ENCODE results near the gene HTT. TPM values are rescaled to one million over a fixed set of nuclear protein-coding genes. Genes with fewer than 3 reads are reported as not detected.

Gene HTT
- total RNA-seq, 1 donor from 2014 or later, result 35.1 TPM

DNA sequence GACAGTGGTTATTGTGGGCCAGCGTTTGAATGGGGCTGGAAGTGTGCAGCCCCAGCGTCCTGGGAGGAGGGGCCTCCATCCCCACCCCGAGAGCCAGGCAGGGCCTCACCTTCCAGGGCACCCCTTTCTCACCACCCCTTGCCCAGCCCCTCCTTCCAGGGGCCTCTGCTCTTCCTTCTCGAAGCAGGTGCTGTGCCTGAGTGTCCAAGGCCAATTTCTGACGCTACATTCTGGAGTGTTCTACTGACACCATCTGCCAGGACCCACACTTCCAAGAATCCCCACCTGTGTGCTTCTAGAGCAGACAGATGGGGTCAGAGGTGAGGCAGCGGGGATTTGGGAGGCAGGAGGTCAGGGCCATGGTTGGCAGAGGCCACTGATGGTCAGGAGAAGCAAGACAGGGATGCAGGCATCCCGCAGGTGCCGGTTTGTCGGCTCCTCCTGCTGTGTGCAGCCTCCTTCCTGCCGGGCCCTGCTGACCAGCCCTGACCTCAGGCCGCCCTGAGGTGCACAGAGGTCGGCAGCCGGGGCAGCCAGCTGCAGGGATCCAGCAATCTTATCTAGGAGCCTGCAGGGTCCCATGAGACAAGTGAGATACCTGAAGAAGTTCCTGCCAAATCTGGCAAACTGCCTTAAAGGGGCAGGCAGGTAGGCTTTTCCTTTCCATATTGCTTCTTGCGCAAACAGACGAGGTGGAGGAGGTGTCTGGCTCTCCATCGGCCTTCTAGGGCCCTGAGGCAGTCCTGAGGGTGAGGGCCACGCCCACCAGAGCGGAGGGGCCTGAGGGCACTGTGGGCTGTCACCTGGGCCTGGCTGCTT, 193.3 kb downstream of the HTT start:
- intact Hi-C loops (cut with DNase I), result no loop called here
- no peak for DNase-seq (ENCODE audit: low spot score)

DNA sequence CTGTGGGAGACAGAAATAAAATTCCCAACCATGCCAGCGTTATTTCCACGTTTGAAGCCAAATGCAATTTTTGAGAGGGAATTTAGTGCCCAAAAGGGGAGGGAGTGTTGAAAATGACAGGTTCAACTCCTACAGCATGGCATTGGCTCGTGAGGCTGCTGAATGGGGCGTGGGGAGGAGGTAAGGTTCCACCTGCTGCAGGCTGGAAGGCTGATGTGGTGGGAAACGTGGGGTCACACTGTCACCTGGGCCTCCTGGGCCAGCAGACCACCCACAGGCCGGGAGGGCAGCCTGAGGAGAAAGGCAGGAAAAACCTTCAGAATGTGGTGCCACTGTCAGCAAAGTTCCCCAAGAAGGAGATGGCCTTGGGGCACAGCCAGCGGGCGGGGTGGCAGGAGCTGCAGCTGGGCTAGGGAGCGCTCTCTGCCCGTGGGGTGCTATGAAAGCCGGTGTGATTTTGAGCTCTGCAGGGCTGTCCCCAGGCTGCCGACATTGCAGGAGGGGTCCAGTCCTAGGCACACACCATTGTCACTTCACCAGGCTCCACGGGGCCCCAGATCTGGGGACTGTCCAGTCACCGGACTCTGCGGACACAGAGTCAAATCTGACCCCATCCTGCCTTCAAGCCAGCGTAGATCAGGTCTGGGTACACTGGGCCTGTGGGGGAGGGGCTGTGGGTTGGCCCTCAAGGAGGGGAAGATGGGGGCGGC, 194.1 kb downstream of the HTT start:
- intact Hi-C loops (cut with DNase I), result no loop called here
- DNase-seq (ENCODE audit: low spot score), result no peak

DNA sequence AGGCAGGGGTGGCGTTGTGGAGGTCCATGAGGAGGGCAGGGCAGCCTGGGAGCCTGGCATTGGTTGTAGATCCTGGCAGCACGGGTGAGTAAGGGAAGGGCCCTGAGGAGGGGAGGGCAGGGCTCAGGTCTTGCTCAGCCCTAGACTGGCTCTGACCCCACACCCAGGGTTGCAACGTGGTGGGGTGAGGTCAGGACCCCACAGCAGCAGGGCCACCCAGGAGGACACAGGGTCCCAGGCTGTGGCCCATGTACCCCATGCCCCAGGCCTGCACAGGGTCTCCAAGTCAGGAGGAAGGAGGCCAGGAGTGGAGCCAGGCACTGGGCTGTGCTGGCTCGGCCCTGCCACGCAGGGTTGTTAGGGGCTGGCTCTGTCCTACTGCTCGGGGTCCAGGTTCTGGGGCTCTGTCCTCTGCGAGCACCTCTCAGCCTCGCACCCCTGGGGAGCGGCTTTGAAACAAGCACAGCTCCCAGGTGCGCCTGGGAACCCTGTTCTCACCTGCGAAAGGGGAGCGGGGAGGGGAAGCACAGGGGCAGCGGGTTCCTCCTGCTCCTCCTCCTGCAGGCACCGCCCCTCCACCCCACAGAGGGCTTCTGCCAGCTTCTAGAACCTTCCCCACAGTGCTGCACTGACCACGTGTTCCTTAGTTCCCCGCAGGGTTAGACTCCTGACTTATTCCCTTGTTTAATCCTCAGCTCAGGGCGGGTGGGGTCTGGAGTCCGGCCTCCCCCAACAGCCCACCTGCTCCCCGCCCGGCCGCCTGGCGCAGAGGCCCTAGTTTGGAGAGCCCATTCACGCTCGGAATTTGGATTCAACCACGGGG, 194.8 kb downstream of the HTT start:
- DNase-seq (ENCODE audit: low spot score), result peak; percentile 64
- intact Hi-C loops (cut with DNase I), result no loop called here

DNA sequence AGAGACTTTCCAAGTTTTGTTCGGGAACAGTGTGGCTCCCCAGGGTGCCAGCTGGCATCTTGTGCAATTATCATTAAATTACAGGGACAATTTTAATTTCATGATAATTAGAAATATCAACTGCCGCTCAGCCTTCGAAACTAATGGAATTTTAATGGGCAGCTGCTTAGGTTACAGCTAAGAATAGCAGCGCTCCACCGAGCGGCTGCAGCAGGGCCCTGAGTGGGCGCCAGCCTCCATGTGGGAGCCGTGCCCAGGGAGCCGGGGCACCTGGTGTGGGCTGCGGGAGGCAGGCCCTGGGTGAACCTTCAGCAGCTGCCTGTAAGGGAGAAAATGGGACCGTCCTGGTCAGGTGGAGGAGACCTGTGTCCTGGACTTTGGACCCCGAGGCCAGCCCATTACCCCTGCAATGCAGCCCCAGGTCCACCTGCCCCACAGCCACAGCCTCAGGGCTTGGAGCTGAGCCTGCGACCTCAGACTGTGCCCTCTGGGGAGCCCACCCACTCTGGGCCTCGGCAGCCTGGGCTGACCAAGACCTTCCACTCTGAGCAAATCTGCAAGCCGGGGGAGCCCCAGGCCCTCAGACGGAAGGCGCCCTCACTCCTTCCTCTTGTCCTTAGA, 195.6 kb downstream of the HTT start:
- intact Hi-C loops (cut with DNase I), result no loop called here
- peak; percentile 76 for DNase-seq (ENCODE audit: low spot score)

DNA sequence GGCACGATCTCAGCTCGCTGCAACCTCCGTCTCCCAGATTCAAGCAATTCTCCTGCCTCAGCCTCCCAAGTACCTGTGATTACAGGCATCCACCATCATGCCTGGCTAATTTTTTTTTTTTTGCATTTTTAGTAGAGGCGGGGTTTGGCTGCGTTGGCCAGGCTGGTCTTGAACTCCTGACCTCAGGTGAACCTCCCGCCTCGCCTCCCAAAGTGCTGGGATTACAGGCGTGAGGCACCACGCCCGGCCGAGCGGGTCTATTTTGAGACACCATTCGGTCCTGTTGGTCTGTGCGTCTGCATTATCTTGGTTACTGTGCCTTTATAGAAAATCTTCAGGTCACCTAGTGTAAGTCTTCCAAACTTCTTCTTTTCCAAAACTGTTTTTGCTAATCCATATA, 196.7 kb downstream of the HTT start:
- DNase-seq (ENCODE audit: low spot score), result no peak
- intact Hi-C loops (cut with DNase I), result no loop called here

DNA sequence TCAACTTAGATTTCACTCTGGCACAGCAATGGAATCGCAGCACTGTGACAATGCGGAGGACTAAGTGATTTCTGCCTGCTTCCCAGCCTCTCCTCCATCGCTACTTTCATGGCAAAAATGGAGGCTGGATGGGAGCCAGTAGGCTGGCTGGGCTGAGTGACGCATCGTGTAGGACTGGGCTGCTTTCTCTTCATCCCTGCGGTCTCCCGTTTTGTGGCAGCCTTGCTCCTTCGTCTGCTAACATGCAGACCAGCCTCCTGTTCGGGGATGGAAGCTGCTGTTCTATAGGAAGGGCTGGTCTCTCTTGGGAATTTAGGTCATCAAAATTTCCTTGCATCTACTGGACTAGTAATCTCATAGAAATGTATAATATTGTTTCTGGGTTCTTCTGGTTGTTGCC, 202.5 kb downstream of the HTT start:
- no peak for DNase-seq (ENCODE audit: low spot score)
- intact Hi-C loops (cut with DNase I), result no loop called here

DNA sequence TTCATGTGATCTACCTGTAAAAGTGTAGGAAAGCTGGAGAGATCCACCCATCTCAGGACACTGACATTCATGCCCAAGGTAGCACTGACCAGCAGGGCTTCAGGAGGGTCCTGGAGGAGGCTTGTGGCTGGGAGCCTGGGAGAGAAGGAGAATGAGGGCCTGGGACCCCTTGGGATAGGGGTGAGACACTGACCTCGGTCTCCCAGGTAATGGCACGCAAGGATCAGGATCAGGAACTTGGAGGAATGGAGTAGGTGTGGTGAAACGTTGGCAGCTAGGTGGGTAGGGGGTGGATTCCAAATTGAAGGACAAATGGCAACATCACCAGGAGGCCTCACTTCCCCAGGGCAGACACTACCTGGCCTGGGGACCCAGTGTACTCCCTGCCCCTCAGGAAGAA, 206.0 kb downstream of the HTT start:
- DNase-seq (ENCODE audit: low spot score), result peak; percentile 63
- intact Hi-C loops (cut with DNase I), result no loop called here

DNA sequence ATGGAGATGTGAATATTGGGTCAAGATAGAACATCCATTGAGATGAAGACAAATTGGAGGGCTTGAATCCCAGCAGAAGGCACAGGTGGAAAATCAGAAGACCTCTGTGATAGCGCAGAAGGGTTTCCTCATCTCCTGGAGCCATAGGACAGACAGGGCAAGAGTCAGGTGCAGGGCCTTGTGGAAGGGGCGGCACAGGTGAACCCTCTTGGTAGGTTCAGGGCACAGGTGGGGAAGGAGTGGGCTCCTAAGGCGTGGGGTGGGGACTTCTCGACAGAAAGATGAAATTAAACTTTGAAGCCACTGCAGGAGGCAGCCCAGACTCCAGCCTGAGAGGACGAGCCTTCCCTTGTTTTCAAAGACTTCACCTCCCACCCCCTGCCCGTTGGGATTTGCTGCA, 209.0 kb downstream of the HTT start:
- DNase-seq (ENCODE audit: low spot score), result peak; percentile 66
- intact Hi-C loops (cut with DNase I), result no loop called here

DNA sequence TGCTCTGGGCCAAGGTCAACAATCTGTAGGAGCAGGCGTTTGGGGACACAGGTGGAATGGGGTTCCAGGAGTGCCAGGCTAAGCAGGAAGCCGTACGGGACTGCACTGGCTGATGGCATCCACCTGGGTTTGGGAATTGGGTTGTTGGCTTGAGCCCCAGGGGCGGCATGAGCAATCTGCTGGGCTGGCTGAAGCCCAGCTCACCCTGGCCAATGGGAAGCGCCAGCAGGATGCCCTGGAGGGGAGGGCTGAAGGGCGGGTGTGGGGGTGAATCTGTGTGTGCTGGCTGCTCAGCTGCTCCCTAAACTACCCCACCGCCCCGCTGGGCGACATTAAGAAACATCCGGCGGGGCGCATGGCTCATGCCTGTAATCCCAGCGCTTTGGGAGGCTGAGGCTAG, 209.4 kb downstream of the HTT start:
- peak; percentile 29 for DNase-seq (ENCODE audit: low spot score)
- intact Hi-C loops (cut with DNase I), result no loop called here

DNA sequence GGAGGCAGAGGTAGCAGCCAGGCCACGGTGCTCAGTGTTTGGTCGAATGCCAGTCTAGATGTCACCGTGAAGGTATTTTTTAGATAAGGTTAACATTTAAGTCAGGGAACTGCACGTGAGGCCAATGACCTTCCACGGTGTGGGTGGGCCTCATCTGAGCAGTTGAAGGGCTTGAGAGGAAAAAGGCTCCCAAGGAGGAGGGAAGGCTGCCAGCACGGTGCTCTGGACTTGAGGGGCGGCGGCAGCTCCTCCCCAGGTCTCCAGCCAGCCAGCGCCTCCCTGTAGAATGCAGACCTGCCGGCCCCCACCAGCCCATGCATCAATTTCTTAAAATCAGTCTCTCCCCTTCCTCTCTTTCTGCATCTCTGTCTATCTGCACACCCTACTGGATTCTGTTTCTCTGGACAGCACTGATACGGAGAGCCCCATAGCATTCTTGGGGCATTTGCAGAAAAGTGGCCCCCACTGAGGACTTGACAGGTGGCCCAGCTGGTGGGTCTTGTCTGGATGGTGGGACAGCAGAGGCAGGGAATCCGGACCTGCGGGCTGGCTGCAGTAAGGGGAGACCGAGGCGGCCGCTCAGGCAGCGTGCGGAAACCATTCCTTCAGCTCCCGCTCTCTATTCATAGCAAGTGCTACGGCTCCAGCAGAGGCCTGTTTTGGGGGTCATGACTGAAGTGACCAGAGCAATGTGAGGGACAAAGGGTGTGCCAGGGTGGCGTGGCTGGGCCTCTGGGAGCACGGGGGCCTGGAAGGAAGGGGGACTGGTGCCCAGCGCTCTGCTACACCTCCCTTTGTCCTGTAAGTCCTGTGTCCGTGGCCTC, 210.5 kb downstream of the HTT start:
- DNase-seq (ENCODE audit: low spot score), result peak; percentile 53
- intact Hi-C loops (cut with DNase I), result no loop called here

DNA sequence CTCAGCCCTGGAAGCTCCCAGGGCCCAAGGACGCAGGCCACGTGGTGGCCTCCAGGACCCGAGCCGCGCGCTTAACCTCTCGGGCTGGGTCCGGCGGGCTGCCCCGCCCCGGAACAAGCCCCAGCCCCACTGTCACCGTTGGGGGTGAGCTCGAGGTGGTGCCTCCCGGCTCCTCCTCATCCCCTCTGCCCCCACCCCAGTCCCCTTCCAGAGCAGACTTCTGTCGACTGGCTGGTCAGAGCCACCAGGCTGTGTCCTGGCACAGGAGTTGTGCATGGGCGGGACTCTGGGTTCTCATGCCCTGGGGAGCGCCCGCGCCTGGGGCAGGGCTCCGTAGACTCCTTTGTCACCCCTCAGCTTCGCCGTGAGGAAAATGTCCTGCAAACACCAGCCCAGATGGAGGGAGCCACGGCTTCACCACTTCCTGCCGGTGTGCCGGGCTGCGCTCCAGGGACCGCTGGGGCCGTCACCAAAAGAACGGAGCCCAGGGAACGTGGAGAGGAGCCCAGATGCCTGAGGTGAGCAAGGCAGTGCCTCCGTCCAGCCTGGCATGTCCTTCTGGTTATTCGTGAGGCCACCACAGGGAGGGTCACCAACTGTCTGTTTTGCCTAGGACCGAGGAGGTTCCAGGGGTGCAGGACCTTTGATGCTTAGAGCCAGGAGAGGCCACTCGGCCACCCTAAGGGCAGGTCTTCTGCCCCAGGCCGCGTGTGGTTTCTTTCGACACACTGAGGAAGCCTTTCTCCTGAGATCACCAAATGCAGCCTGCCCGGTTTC, 211.3 kb downstream of the HTT start:
- intact Hi-C loops (cut with DNase I), result no loop called here
- DNase-seq (ENCODE audit: low spot score), result peak; percentile 62

DNA sequence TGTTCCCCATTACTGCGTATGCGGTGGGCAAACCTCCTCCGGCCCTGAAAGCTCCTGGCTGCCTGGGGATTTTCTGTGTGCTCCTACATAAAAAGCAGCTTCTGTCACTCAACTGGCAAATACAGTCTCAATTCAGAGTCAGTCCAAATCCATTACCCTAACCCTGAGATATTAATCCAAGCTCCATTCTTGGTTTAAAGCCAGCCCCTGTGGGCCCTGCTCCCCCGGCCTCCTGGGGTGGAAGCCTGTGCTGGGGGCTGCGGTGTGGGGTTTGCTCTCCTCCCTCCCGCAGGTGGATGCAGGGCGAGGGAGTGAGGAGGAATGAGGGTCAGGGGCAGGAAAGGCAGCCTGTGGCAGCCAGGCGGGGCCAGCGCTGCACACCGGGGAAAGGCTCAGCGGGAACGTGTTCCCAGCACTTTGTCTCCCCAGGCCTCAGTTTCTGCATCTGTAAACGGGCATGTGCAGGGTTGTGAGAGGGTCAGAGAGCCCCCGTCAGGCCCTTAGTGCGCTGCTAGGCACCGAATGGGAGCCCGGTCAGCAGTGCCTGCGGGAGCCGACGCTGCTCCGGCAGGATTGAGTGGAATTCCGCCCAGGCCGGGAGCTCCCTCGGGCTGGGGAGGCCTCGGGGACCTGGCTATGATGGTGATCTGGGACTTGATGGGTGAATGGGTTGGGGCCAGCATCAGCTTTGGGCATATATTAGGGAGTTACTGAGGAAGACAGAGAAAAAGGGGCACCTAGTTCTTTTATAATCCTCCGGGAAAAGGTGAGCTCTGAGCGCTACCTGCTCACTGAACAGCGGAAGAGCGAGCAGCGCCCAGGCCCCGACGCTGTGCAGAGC, 212.1 kb downstream of the HTT start:
- intact Hi-C loops (cut with DNase I), result no loop called here

DNA sequence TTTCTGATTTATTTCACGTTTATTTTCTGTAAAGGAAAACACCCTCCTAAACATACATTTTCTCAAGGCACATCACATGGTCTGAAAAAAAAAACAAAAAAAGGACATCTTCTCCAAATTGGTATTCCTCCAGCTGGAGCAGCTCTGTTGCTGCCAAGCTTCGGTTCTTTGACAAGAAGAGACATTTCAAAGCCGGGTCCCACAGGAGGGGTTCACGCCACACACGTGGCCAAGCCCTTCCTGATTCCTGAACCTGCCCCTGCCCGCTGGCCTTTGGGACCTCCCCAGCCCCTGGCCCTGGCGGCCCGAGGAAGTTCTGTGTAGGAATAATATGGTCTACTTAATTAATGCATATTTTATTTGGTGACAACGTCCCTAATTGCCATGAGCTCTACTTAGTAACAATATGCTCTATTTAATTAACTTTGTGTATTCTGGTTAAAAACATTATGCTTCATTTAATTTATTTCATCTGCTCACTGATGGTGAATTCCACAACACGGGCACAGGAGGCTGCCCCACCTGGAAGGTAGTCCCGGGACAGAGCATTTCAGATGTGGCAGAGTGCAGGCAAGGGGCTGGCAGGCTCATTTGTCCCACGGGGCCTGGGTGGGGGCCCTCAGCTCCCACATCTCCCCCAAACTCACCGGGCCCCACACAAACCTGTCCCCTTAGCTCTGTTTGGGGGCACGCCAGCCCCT, 212.9 kb downstream of the HTT start:
- DNase-seq (ENCODE audit: low spot score), result peak; percentile 44
- intact Hi-C loops (cut with DNase I), result no loop called here

More for the DNA sequence above, 212.1 kb downstream of the HTT start:
- peak; percentile 63 for DNase-seq (ENCODE audit: low spot score)

DNA sequence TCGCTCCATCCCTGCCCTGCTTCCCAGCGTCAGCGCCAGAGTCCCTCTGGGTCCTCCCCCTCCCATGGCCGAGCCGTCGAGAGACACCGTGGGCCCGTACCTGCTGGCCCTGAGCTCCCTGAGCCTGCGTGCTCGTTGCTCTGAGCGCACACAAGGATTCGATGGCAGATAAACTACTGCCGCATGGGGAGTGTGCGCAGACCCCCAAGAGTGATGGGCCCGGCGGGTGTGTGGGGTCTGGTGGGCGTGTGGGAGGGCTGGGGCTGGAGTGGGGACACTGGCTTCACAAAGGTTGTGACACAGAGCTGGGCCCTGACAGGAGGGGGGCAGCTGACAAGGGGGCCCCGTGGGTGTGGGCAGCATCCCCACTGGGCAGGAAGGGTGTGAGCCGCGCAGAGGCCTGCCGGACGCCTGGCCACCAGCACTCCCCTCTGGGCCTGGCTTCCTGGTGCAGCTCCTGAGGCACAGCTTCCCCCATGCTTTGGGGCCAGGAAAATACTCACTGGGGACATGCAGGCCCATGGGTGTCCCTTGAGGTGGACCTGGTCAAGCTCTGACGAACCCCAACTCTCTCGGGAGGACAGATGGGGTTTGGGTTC, 213.6 kb downstream of the HTT start:
- intact Hi-C loops (cut with DNase I), result no loop called here
- DNase-seq (ENCODE audit: low spot score), result peak; percentile 62

DNA sequence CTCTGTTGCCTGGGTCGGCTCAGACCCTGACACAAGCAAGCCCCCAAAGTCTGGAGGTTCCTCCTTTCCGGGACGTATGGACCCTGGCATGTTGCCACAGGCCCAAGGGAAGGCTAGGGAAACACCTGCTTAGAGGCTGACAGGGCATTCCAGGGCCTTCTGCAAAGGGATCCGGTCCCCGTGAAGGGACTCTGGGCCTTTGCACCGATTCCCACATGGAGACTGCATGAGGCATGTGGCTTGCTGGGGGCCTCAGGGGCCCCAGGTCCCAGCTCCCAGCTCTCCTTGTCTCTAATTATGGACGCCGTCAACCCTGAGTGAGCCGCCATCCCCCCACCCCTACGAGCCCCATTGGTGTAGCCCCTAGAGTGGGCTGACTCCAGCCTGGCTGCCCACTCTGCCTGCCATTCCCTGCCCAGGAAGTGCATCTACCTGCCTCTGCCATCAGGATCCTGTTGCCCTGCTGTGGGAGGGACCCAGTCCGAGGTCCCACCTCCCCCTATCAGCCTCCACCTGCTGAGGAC, 214.2 kb downstream of the HTT start:
- peak; percentile 58 for DNase-seq (ENCODE audit: low spot score)
- intact Hi-C loops (cut with DNase I), result no loop called here

DNA sequence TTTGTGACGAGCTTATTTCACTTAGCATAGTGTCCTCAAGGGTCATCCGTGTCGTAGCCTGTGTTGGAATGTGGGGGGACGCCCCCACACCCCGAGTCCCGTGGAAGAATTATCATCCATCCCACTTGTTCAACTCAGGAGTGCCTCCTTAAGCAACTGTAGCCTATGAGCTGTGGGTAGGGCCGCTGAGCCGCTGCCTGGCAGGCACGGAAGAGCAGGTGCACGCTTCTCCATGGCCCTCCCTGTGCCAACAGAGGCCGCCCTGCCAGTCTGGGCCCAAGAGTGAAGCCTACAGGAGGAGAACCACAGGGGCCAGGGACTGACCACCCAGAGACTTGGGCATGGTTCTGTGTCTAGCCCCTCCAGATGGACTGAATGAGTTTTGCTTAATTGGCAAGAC, 216.0 kb downstream of the HTT start:
- peak; percentile 72 for DNase-seq (ENCODE audit: low spot score)
- intact Hi-C loops (cut with DNase I), result no loop called here

Measured in cardiac septum (tissue), 1 donor.